HepG2 (cell line): ENCODE measurements around the gene GKN1. TPM values are rescaled to one million over a fixed set of nuclear protein-coding genes. Genes with fewer than 3 reads are reported as not detected.

Experiments
- ATAC-seq: fragments of 200-7000 bp; cut with Tn5 transposase; 3 replicates; pipeline ENCODE4 v1.9.1; 2020; ENCODE audit warnings: mild to moderate bottlenecking, moderate library complexity
- BruUV-seq: library from RNA; stranded (reverse); fragments of 400-500 nt; replicated peaks from 2 replicates; lab custom pipeline; 2021; lab: Mats Ljungman, UMichigan
- CTCF ChIA-PET: fragments of 300-600 bp; formaldehyde crosslinking; extraction: SDS; loops from one replicate; lab custom pipeline; 2021; ENCODE audit warnings: low total read pairs, inconsistent platforms, low intra/inter-chr PET ratio; lab: Yijun Ruan, JAX
- POLR2A ChIA-PET: fragments of 350-600 bp; sonication (Branson Sonifier 250); formaldehyde crosslinking; loops from one replicate; lab custom pipeline; 2020; ENCODE audit warnings: antibody characterized with exemption, inconsistent platforms; lab: Yijun Ruan, JAX
- DNase-seq: peaks from one replicate; pipeline ENCODE4 v3.0.0-alpha.2; 2015; ENCODE audit warnings: low spot score
- FAIRE-seq: peaks from 3 replicates; lab custom pipeline; 2011; peaks lifted over from hg19 to GRCh38; lab: Jason Lieb, UNC
- H2AFZ ChIP-seq: one replicate; pipeline ENCODE4 v1.6.1; 2011; ENCODE audit warnings: low read length, inconsistent platforms
- H3K27ac ChIP-seq: fragments of 300-600 bp; 3 replicates; pipeline ENCODE4 v1.8.0; 2011; ENCODE audit warnings: mixed run types, mild to moderate bottlenecking, mixed read lengths, low read length, inconsistent platforms; ENCODE audit not compliant: insufficient read depth; ENCODE audit errors: extremely low read length
- H3K27me3 ChIP-seq, 2 experiments: fragments of 200-600 bp in 1 of 2; 2 replicates in 1 of 2; 3 replicates in 1 of 2; pipeline versions ENCODE4 v1.6.0 to v1.8.0; 2011; ENCODE audit warnings: low read length in 2 of 2, mild to moderate bottlenecking in 2 of 2, moderate library complexity in 2 of 2, inconsistent platforms in 1 of 2; ENCODE audit not compliant: insufficient read depth in 2 of 2, control insufficient read depth in 1 of 2
- H3K36me3 ChIP-seq, 2 experiments: fragments of 200-600 bp in 1 of 2; replicated peaks in 1 of 2; 2 replicates in 1 of 2; 3 replicates in 1 of 2; pipeline versions ENCODE4 v1.5.1 to v1.8.0; 2011; ENCODE audit warnings: low read length in 2 of 2, inconsistent platforms in 1 of 2; ENCODE audit not compliant: insufficient read depth in 2 of 2, control insufficient read depth in 1 of 2
- H3K4me1 ChIP-seq: 2 replicates; pipeline ENCODE4 v1.5.1; 2012; ENCODE audit warnings: low read length, inconsistent platforms; ENCODE audit not compliant: insufficient read depth
- H3K4me2 ChIP-seq: 2 replicates; pipeline ENCODE4 v1.6.0; 2011; ENCODE audit warnings: low read depth, low read length, inconsistent platforms
- H3K4me3 ChIP-seq, 3 experiments: fragments of 200-600 bp in 1 of 3; sonication (generic), shearing (Covaris generic) in 1 of 3; replicated peaks in 1 of 3; 2 replicates each; pipeline ENCODE4 v1.5.1; 2011 to 2016; ENCODE audit warnings: low read length in 3 of 3, inconsistent platforms in 2 of 3, low read depth in 2 of 3, mild to moderate bottlenecking in 2 of 3, control low read depth in 1 of 3, mixed read lengths in 1 of 3; ENCODE audit not compliant: insufficient read depth in 1 of 3
- H3K79me2 ChIP-seq: one replicate; pipeline ENCODE4 v1.6.1; 2011; ENCODE audit warnings: low read length, inconsistent platforms; ENCODE audit not compliant: insufficient read depth
- H3K9ac ChIP-seq: 2 replicates; pipeline ENCODE4 v1.6.0; 2011; ENCODE audit warnings: mild to moderate bottlenecking, low read depth, low read length, inconsistent platforms; ENCODE audit not compliant: insufficient read depth
- H3K9me3 ChIP-seq: 2 replicates; pipeline ENCODE4 v1.5.1; 2012; ENCODE audit warnings: mild to moderate bottlenecking, low read length
- H4K20me1 ChIP-seq: 2 replicates; pipeline ENCODE4 v1.6.0; 2011; ENCODE audit warnings: inconsistent platforms, mild to moderate bottlenecking, low read length, moderate library complexity; ENCODE audit not compliant: insufficient read depth
- BRCA1 ChIP-seq: sonication (generic); formaldehyde crosslinking; IDR thresholded peaks from 2 replicates; pipeline ENCODE4 v1.4.0; 2020; ENCODE audit warnings: missing genetic modification reagents
- CHD4 ChIP-seq: fragments of 200-600 bp; sonication (generic); IDR thresholded peaks from 2 replicates; pipeline ENCODE4 v1.7.0; 2017; ENCODE audit warnings: mild to moderate bottlenecking, low read length, borderline replicate concordance
- FOXA3 ChIP-seq: IDR thresholded peaks from 2 replicates; pipeline ENCODE4 v1.6.1; 2016; ENCODE audit warnings: missing genetic modification reagents, missing compliant biosample characterization
- NFIB ChIP-seq: sonication (generic); formaldehyde crosslinking; IDR thresholded peaks from 2 replicates; pipeline ENCODE4 v1.9.0; 2021; ENCODE audit warnings: missing genetic modification reagents, mild to moderate bottlenecking, borderline replicate concordance
- REL ChIP-seq: sonication (generic); formaldehyde crosslinking; conservative IDR thresholded peaks from 2 replicates; pipeline ENCODE4 v1.8.0; 2022; ENCODE audit warnings: mild to moderate bottlenecking, missing genetic modification reagents, moderate library complexity
- SKI ChIP-seq: fragments of 450-650 bp; IDR thresholded peaks from one replicate; pipeline ENCODE4 v1.6.1; 2018; ENCODE audit warnings: mild to moderate bottlenecking; ENCODE audit not compliant: partially characterized antibody
- SNAPC2 ChIP-seq: sonication (generic); formaldehyde crosslinking; IDR thresholded peaks from 2 replicates; pipeline ENCODE4 v1.8.1; 2022; ENCODE audit warnings: mild to moderate bottlenecking, missing genetic modification reagents
- ZNF432 ChIP-seq: sonication (generic); formaldehyde crosslinking; IDR thresholded peaks from 2 replicates; pipeline ENCODE4 v1.5.0; 2020; ENCODE audit warnings: missing genetic modification reagents, mild to moderate bottlenecking, borderline replicate concordance
- ZNF44 ChIP-seq: sonication (generic); formaldehyde crosslinking; IDR thresholded peaks from 2 replicates; pipeline ENCODE4 v1.5.1; 2020; ENCODE audit warnings: mild to moderate bottlenecking, missing genetic modification reagents
- ZNF564 ChIP-seq: sonication (generic); formaldehyde crosslinking; IDR thresholded peaks from 2 replicates; pipeline ENCODE4 v1.8.1; 2023; ENCODE audit warnings: mild to moderate bottlenecking, missing genetic modification reagents
- ZSCAN25 ChIP-seq: sonication (generic); formaldehyde crosslinking; IDR thresholded peaks from 2 replicates; pipeline ENCODE4 v1.8.0; 2022; ENCODE audit warnings: mild to moderate bottlenecking, missing genetic modification reagents
- WGBS: methylation state at CpG from one replicate; pipeline ENCODE4 v1.1.6; 2017; ENCODE audit warnings: low lambda C conversion rate; 5-methylcytosine and 5-hydroxymethylcytosine counted together
- in situ Hi-C: cut with HindIII; loops from 2 replicates; pipeline ENCODE4 v1.10.0; 2017; ENCODE audit warnings: low pct_unique_long_range_greater_than_20kb; ENCODE audit not compliant: extremely low pct_ligation_motif_present
- intact Hi-C: fragments of 100-400 bp; cut with micrococcal nuclease; formaldehyde crosslinking; loops from one replicate; pipeline ENCODE4 v1.10.0; 2022; ENCODE audit not compliant: unreplicated experiment
- polyA plus RNA-seq, 8 experiments: library from polyadenylated mRNA; depleted of rRNA in 3 of 8; stranded (reverse) in 7 of 8; unstranded in 1 of 8; fragments of >200 nt; fragmentation: Illumina TruSeq in 4 of 8; extraction: Trizol in 4 of 8; gene quantifications; 2 replicates each; pipeline versions ENCODE4 v1.2.1 to v1.2.3, GENCODE V29; 2011 to 2016; ENCODE audit warnings: low read depth in 4 of 8, missing spikeins in 1 of 8, mixed read lengths in 1 of 8; ENCODE audit not compliant: insufficient read depth in 1 of 8
- total RNA-seq, 5 experiments: library from RNA; depleted of rRNA; stranded (reverse); fragments of >200 nt; fragmentation: Illumina TruSeq; extraction: Trizol; gene quantifications; 2 replicates each; pipeline ENCODE4 v1.2.3, GENCODE V29; 2016; ENCODE audit warnings: low read depth in 1 of 5
- TF ChIP-seq, protein P1 (sequence below): sonication (generic); formaldehyde crosslinking; conservative IDR thresholded peaks from 2 replicates; pipeline ENCODE4 v1.4.0; 2020; ENCODE audit warnings: missing genetic modification reagents
- TF ChIP-seq, protein P2 (sequence below): IDR thresholded peaks from 2 replicates; pipeline ENCODE4 v1.6.1; 2016
- TF ChIP-seq, protein P3 (sequence below): sonication (generic); formaldehyde crosslinking; conservative IDR thresholded peaks from 2 replicates; pipeline ENCODE4 v1.8.0; 2022; ENCODE audit warnings: missing genetic modification reagents

Gene GKN1
- total and polyA plus RNA-seq, 2 of the 13 experiments (the other 11 are each of a cell fraction or from before 2014, with no cell fraction given) = not detected

DNA sequence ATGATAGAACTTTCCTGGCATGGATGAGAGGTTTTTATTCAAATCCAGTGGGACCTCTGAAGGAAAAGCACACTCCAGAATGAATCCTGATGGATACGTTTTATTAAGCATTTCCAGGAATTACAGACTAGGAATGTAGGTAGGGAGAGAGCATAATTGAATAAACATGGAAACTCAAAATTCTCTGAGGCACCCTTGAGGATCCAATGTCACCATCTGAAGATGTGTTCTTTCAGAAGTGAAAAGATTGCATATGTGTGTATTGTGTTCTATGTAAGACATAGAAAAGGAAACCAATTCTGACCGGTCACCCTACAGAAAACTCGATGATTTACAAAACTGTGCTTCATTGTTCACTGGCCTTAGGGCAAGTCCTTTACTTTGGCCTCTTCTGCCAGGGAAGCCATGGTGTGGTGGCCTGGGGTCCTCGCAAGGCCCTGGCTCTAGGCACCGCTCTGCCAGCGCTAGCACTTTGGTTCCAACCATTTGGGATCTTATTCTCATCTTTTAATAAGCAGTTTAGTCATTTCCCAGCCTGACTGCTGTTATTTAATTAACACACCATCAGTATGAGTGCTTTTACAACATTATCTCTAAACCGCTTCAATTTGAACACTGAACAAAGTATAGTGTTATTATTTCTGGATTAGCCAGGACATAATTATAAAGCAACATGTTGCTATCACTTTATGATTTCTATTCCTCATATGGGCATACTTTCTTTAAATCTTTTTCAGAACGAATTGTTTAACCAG lies 4.5 kb upstream of the GKN1 start:
- Histone ChIP-seq H4K20me1 (no peaks in the 10 kb centered on the region), H3K4me1 (no peaks in the 10 kb centered on the region), H3K79me2 (no peaks in the 10 kb centered on the region), H3K27ac (no peak overlapping the region), H3K4me3 (no peak overlapping the region), H2AFZ (no peak overlapping the region), H3K9ac (no peak overlapping the region), H3K4me2 (no peak overlapping the region), H3K9me3 (no peaks in the 10 kb centered on the region), H3K36me3 (no peaks in the 10 kb centered on the region), H3K27me3 (peaks cover 0 to 42% of the 10 kb centered on the region in 2 experiments; a peak in 4 of 5 replicates)
- CTCF ChIA-PET = no interaction called here
- POLR2A ChIA-PET = no interaction called here
- TF ChIP-seq FOXA3 (CRISPR knock-in tag) (no peak), ZNF564 (CRISPR knock-in tag) (no peak), ZNF44 (CRISPR knock-in tag) (no peak), BRCA1 (CRISPR knock-in tag) (no peak), CHD4 (no peak), SNAPC2 (no peak), NFIB (no peak), REL (no peak), ZSCAN25 (CRISPR knock-in tag) (no peak), ZNF432 (no peak), SKI (no peak)
- TF ChIP-seq, protein P1, sequence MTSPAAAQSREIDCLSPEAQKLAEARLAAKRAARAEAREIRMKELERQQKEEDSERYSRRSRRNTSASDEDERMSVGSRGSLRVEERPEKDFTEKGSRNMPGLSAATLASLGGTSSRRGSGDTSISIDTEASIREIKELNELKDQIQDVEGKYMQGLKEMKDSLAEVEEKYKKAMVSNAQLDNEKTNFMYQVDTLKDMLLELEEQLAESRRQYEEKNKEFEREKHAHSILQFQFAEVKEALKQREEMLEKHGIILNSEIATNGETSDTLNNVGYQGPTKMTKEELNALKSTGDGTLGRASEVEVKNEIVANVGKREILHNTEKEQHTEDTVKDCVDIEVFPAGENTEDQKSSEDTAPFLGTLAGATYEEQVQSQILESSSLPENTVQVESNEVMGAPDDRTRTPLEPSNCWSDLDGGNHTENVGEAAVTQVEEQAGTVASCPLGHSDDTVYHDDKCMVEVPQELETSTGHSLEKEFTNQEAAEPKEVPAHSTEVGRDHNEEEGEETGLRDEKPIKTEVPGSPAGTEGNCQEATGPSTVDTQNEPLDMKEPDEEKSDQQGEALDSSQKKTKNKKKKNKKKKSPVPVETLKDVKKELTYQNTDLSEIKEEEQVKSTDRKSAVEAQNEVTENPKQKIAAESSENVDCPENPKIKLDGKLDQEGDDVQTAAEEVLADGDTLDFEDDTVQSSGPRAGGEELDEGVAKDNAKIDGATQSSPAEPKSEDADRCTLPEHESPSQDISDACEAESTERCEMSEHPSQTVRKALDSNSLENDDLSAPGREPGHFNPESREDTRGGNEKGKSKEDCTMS (CRISPR knock-in tag) = no peak
- TF ChIP-seq, protein P2, sequence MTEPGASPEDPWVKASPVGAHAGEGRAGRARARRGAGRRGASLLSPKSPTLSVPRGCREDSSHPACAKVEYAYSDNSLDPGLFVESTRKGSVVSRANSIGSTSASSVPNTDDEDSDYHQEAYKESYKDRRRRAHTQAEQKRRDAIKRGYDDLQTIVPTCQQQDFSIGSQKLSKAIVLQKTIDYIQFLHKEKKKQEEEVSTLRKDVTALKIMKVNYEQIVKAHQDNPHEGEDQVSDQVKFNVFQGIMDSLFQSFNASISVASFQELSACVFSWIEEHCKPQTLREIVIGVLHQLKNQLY (CRISPR knock-in tag) = no peak
- TF ChIP-seq, protein P3, sequence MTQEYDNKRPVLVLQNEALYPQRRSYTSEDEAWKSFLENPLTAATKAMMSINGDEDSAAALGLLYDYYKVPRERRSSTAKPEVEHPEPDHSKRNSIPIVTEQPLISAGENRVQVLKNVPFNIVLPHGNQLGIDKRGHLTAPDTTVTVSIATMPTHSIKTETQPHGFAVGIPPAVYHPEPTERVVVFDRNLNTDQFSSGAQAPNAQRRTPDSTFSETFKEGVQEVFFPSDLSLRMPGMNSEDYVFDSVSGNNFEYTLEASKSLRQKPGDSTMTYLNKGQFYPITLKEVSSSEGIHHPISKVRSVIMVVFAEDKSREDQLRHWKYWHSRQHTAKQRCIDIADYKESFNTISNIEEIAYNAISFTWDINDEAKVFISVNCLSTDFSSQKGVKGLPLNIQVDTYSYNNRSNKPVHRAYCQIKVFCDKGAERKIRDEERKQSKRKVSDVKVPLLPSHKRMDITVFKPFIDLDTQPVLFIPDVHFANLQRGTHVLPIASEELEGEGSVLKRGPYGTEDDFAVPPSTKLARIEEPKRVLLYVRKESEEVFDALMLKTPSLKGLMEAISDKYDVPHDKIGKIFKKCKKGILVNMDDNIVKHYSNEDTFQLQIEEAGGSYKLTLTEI (CRISPR knock-in tag) = no peak
- WGBS = 21% methylated on average over 8 of the region's 8 CpGs
- in situ Hi-C loops = no loop called here
- DNase-seq (no peak), FAIRE-seq (no peak), ATAC-seq (no peak)
- BruUV-seq = no TSS peak
- intact Hi-C loops = no loop called here
